ENCODE data around the gene TTC6. TPM values are rescaled to one million over a fixed set of nuclear protein-coding genes. Genes with fewer than 3 reads are reported as not detected.
A peak's percentile ranks its signal among the peaks of the same experiment; 100 is the strongest.

TTC6 gene
- total RNA-seq (ENCODE audit: unreplicated experiment): 8.5 TPM
- long read RNA-seq, partial matches to known transcripts: 0 of 2 reads
- long read RNA-seq, other reads (novel, unspliced or antisense): 2 of 2 reads

- H3K27ac Mint-ChIP-seq (ENCODE audit: unreplicated experiment): peak within 1 kb of the TSS; percentile 72
- peaks cover 9% of the 10 kb centered on the region for H3K36me3 Mint-ChIP-seq (ENCODE audit: low read depth, unreplicated experiment)
- H3K27me3 Mint-ChIP-seq (ENCODE audit: unreplicated experiment): peaks cover 48% of the 10 kb centered on the region
- peak; percentile 43 for DNase-seq (ENCODE audit: low spot score)
- H3K4me3 Mint-ChIP-seq (ENCODE audit: unreplicated experiment): peak within 1 kb of the TSS; percentile 92
- peaks cover 25% of the 10 kb centered on the region for H3K4me1 Mint-ChIP-seq (ENCODE audit: unreplicated experiment)
- no peaks in the 10 kb centered on the region for H3K9me3 Mint-ChIP-seq (ENCODE audit: unreplicated experiment)
- no peak for TF ChIP-seq CTCF (IDR thresholded peaks at IDR 0.05; ENCODE audit: unreplicated experiment)
Measured at GRCh38 chr14:37594971-37595808, at the start of gene TTC6, which contains the start of gene FOXA1. Gene TTC6 (plus strand): TSS chr14:37595629. CDS start chr14:37622065, 26,436 bp downstream. Gene FOXA1 (minus strand): TSS chr14:37595249. CDS start chr14:37594972, 277 bp downstream.

GRCh38 chr14:37546621-37547447 lies 48.6 kb upstream of the TTC6 start:
- no peak for TF ChIP-seq CTCF (IDR thresholded peaks at IDR 0.05; ENCODE audit: unreplicated experiment)
- no peak for DNase-seq (ENCODE audit: low spot score)
- no peak overlapping the region for H3K4me3 Mint-ChIP-seq (ENCODE audit: unreplicated experiment)

GRCh38 chr14:37550511-37550910 lies 44.9 kb upstream of the TTC6 start:
- Mint-ChIP-seq H3K27ac (ENCODE audit: unreplicated experiment) (no peak overlapping the region), H3K4me1 (ENCODE audit: unreplicated experiment) (no peaks in the 10 kb centered on the region), H3K36me3 (ENCODE audit: low read depth, unreplicated experiment) (no peaks in the 10 kb centered on the region), H3K27me3 (ENCODE audit: unreplicated experiment) (no peaks in the 10 kb centered on the region), H3K4me3 (ENCODE audit: unreplicated experiment) (no peak overlapping the region), H3K9me3 (ENCODE audit: unreplicated experiment) (no peaks in the 10 kb centered on the region)
- no peak for DNase-seq (ENCODE audit: low spot score)
- TF ChIP-seq CTCF (IDR thresholded peaks at IDR 0.05; ENCODE audit: unreplicated experiment): no peak

More at GRCh38 chr14:37546621-37547447, 48.6 kb upstream of the TTC6 start:
- Mint-ChIP-seq H3K9me3 (ENCODE audit: unreplicated experiment) (no peaks in the 10 kb centered on the region), H3K36me3 (ENCODE audit: low read depth, unreplicated experiment) (no peaks in the 10 kb centered on the region), H3K27me3 (ENCODE audit: unreplicated experiment) (no peaks in the 10 kb centered on the region), H3K27ac (ENCODE audit: unreplicated experiment) (no peak overlapping the region), H3K4me1 (ENCODE audit: unreplicated experiment) (no peaks in the 10 kb centered on the region)

GRCh38 chr14:37551119-37551518 lies 44.3 kb upstream of the TTC6 start:
- no peaks in the 10 kb centered on the region for H3K27me3 Mint-ChIP-seq (ENCODE audit: unreplicated experiment)
- no peaks in the 10 kb centered on the region for H3K9me3 Mint-ChIP-seq (ENCODE audit: unreplicated experiment)
- H3K4me1 Mint-ChIP-seq (ENCODE audit: unreplicated experiment): no peaks in the 10 kb centered on the region
- no peak for DNase-seq (ENCODE audit: low spot score)
- no peaks in the 10 kb centered on the region for H3K36me3 Mint-ChIP-seq (ENCODE audit: low read depth, unreplicated experiment)
- no peak overlapping the region for H3K27ac Mint-ChIP-seq (ENCODE audit: unreplicated experiment)
- H3K4me3 Mint-ChIP-seq (ENCODE audit: unreplicated experiment): no peak overlapping the region
- no peak for TF ChIP-seq CTCF (IDR thresholded peaks at IDR 0.05; ENCODE audit: unreplicated experiment)
